GM12892 (cell line): ENCODE data around the gene SLC13A3.

Experiments
- DNase-seq: peaks from one replicate; pipeline ENCODE4 v3.0.0; 2011; ENCODE audit not compliant: insufficient read length
- FAIRE-seq: peaks from 2 replicates; lab custom pipeline; 2011; peaks lifted over from hg19 to GRCh38; lab: Jason Lieb, UNC
- POLR2A ChIP-seq: IDR thresholded peaks from 2 replicates; pipeline ENCODE4 v1.6.1; 2011; ENCODE audit warnings: low read depth, low read length, control low read depth
- POLR2AphosphoS5 ChIP-seq: IDR thresholded peaks from 2 replicates; pipeline ENCODE4 v1.6.1; 2011; ENCODE audit warnings: low read depth, low read length, control low read depth
- TAF1 ChIP-seq: IDR thresholded peaks from 2 replicates; pipeline ENCODE4 v1.6.1; 2011; ENCODE audit warnings: low read depth, mild to moderate bottlenecking, control low read depth, low read length, borderline replicate concordance

The SLC13A3 gene

GRCh38 chr20:46647469-46647868, 3.8 kb downstream of the SLC13A3 start:
- DNase-seq (no peak), FAIRE-seq (no peak)
- no peak for TF ChIP-seq POLR2AphosphoS5
- no peak for TF ChIP-seq TAF1
- TF ChIP-seq POLR2A: no peak

- DNase-seq (no peak), FAIRE-seq (no peak)
- TF ChIP-seq POLR2AphosphoS5 (no peak), TAF1 (no peak), POLR2A (no peak)
These were observed 4.4 kb downstream of the SLC13A3 start for GRCh38 chr20:46646659-46647380.

GRCh38 chr20:46646122-46646521, 5.1 kb downstream of the SLC13A3 start:
- no peak for DNase-seq
- TF ChIP-seq TAF1: no peak
- TF ChIP-seq POLR2A: no peak
- TF ChIP-seq POLR2AphosphoS5: no peak
- FAIRE-seq: no peak

GRCh38 chr20:46644733-46645132, 6.5 kb downstream of the SLC13A3 start:
- TF ChIP-seq POLR2A (no peak), TAF1 (no peak), POLR2AphosphoS5 (no peak)
- FAIRE-seq: no peak

GRCh38 chr20:46644160-46644559, 7.1 kb downstream of the SLC13A3 start:
- TF ChIP-seq TAF1 (no peak), POLR2A (no peak), POLR2AphosphoS5 (no peak)
- no peak for FAIRE-seq
- DNase-seq: no peak

More at GRCh38 chr20:46644733-46645132, 6.5 kb downstream of the SLC13A3 start:
- DNase-seq: no peak

- TF ChIP-seq TAF1: no peak
- no peak for TF ChIP-seq POLR2AphosphoS5
- TF ChIP-seq POLR2A: no peak
- DNase-seq (no peak), FAIRE-seq (no peak)
These were observed 8.3 kb downstream of the SLC13A3 start for GRCh38 chr20:46642969-46643343.

GRCh38 chr20:46642265-46642968, 8.8 kb downstream of the SLC13A3 start:
- DNase-seq (no peak), FAIRE-seq (no peak)
- TF ChIP-seq POLR2AphosphoS5 (no peak), TAF1 (no peak), POLR2A (no peak)

- FAIRE-seq (no peak), DNase-seq (no peak)
- TF ChIP-seq POLR2AphosphoS5: no peak
- no peak for TF ChIP-seq POLR2A
- no peak for TF ChIP-seq TAF1
These were observed 9.8 kb downstream of the SLC13A3 start for GRCh38 chr20:46641424-46641823.

GRCh38 chr20:46640536-46641311, 10.5 kb downstream of the SLC13A3 start:
- TF ChIP-seq TAF1 (no peak), POLR2AphosphoS5 (no peak), POLR2A (no peak)
- FAIRE-seq (no peak), DNase-seq (no peak)

GRCh38 chr20:46640044-46640443, 11.2 kb downstream of the SLC13A3 start:
- TF ChIP-seq TAF1: no peak
- no peak for TF ChIP-seq POLR2AphosphoS5
- TF ChIP-seq POLR2A: no peak
- FAIRE-seq (no peak), DNase-seq (no peak)

GRCh38 chr20:46639587-46639986, 11.7 kb downstream of the SLC13A3 start:
- FAIRE-seq (no peak), DNase-seq (no peak)
- TF ChIP-seq POLR2A (no peak), TAF1 (no peak), POLR2AphosphoS5 (no peak)
